ENCODE data around the gene HOXA11. TPM values are rescaled to one million over a fixed set of nuclear protein-coding genes. Genes with fewer than 3 reads are reported as not detected.
A peak's percentile ranks its signal among the peaks of the same experiment; 100 is the strongest.

Gene HOXA11
- total RNA-seq, 2 experiments from 2014 or later = not detected

GRCh38 chr7:27159266-27160144, 25.5 kb downstream of the HOXA11 start:
- H2AFZ ChIP-seq (ENCODE audit: low read length) = peak overlapping the region; percentile 90; the same call in 1 of the 2 replicates
- no peaks in the 10 kb centered on the region for H3K9me2 ChIP-seq (ENCODE audit: insufficient read depth, low read length)
- no peaks in the 10 kb centered on the region for H3K36me3 ChIP-seq (ENCODE audit: insufficient read depth, low read length)
- CTCF ChIA-PET (ENCODE audit: unreplicated experiment) = no interaction called here
- no TSS peak for BruUV-seq (replicated peaks)
- peaks cover 26% of the 10 kb centered on the region for H3K4me1 ChIP-seq (ENCODE audit: insufficient read depth, low read length, poor library complexity, severe bottlenecking)
- H3K27ac ChIP-seq (ENCODE audit: low read depth, low read length, poor library complexity, severe bottlenecking) = no peak overlapping the region
- DNase-seq (ENCODE audit: low spot score) = no peak
- TF ChIP-seq CTCF (conservative IDR thresholded peaks at IDR 0.05; ENCODE audit: low read length) = no peak
- no peak for TF ChIP-seq EZH2phosphoT487 (IDR thresholded peaks at IDR 0.05; ENCODE audit: borderline replicate concordance, low read depth, low read length)
- H3K4me2 ChIP-seq (ENCODE audit: low read length) = peak overlapping the region; percentile 77; the same call in 1 of the 2 replicates
- no peak overlapping the region for H3K4me3 ChIP-seq (ENCODE audit: low read depth, low read length, poor library complexity, severe bottlenecking)
- POLR2A ChIA-PET = interaction anchor here (0.6 to 1.1 kb wide), 3 partner anchors 9 to 762 kb away, joined by 3 to 4 read pairs (median 3); no protein-coding TSS in a partner anchor
- no peaks in the 10 kb centered on the region for H4K20me1 ChIP-seq (ENCODE audit: insufficient read depth, low read length)
- no peaks in the 10 kb centered on the region for H3K9me3 ChIP-seq (ENCODE audit: low read length)
- no peaks in the 10 kb centered on the region for H3K79me2 ChIP-seq (ENCODE audit: insufficient read depth, low read depth, low read length)
- intact Hi-C loops (cut with micrococcal nuclease; ENCODE audit: unreplicated experiment) = loop anchor here (2.0 to 10.0 kb wide), 4 partner anchors 307 to 1265 kb away; no protein-coding TSS in a partner anchor

GRCh38 chr7:27158436-27159265, 26.4 kb downstream of the HOXA11 start:
- no TSS peak for BruUV-seq (replicated peaks)
- Histone ChIP-seq H3K4me2 (ENCODE audit: low read length) (no peak overlapping the region), H3K36me3 (ENCODE audit: insufficient read depth, low read length) (no peaks in the 10 kb centered on the region), H3K9me2 (ENCODE audit: insufficient read depth, low read length) (no peaks in the 10 kb centered on the region), H4K20me1 (ENCODE audit: insufficient read depth, low read length) (no peaks in the 10 kb centered on the region), H3K9me3 (ENCODE audit: low read length) (no peaks in the 10 kb centered on the region), H3K4me1 (ENCODE audit: insufficient read depth, low read length, poor library complexity, severe bottlenecking) (peaks cover 26% of the 10 kb centered on the region), H3K4me3 (ENCODE audit: low read depth, low read length, poor library complexity, severe bottlenecking) (no peak overlapping the region), H3K79me2 (ENCODE audit: insufficient read depth, low read depth, low read length) (no peaks in the 10 kb centered on the region), H3K27ac (ENCODE audit: low read depth, low read length, poor library complexity, severe bottlenecking) (no peak overlapping the region), H2AFZ (ENCODE audit: low read length) (no peak overlapping the region)
- POLR2A ChIA-PET = interaction anchor here (0.6 to 1.1 kb wide), 2 partner anchors 465 to 762 kb away, joined by 3 to 4 read pairs; no protein-coding TSS in a partner anchor
- intact Hi-C loops (cut with micrococcal nuclease; ENCODE audit: unreplicated experiment) = loop anchor here (10.0 kb wide), 1 partner anchor 1264 kb away; no protein-coding TSS in a partner anchor
- TF ChIP-seq CTCF (conservative IDR thresholded peaks at IDR 0.05; ENCODE audit: low read length) = no peak
- no peak for TF ChIP-seq EZH2phosphoT487 (IDR thresholded peaks at IDR 0.05; ENCODE audit: borderline replicate concordance, low read depth, low read length)
- CTCF ChIA-PET (ENCODE audit: unreplicated experiment) = no interaction called here
- DNase-seq (ENCODE audit: low spot score) = no peak

Measured in OCI-LY7 (cell line).